GM18951 (cell line): ENCODE data around the gene ACVR2A.
A peak's percentile ranks its signal among the peaks of the same experiment; 100 is the strongest.

ENCODE experiments used
- POLR2A ChIP-seq: IDR thresholded peaks from 4 replicates; pipeline ENCODE4 v1.6.1; 2011; ENCODE audit warnings: mild to moderate bottlenecking; ENCODE audit not compliant: insufficient read length, insufficient read depth; ENCODE audit errors: extremely low read depth
- in situ Hi-C: fragments of 300-500 bp; cut with MboI; formaldehyde crosslinking; loops from one replicate; pipeline ENCODE4 v1.12.0; 2022; ENCODE audit warnings: low sequenced_read_pairs, mixed read lengths, inconsistent platforms; ENCODE audit not compliant: unreplicated experiment

The ACVR2A gene

GRCh38 chr2:147843864-147844696 lies 749 bp upstream of the ACVR2A start:
- in situ Hi-C loops = no loop called here
- TF ChIP-seq POLR2A = peak; percentile 42

GRCh38 chr2:147845411-147845971 lies 662 bp downstream of the ACVR2A start:
- in situ Hi-C loops = no loop called here
- no peak for TF ChIP-seq POLR2A

GRCh38 chr2:147846412-147847081 lies 1.7 kb downstream of the ACVR2A start:
- TF ChIP-seq POLR2A = no peak
- in situ Hi-C loops = no loop called here

GRCh38 chr2:147847746-147848391 lies 3.0 kb downstream of the ACVR2A start:
- TF ChIP-seq POLR2A = no peak
- in situ Hi-C loops = no loop called here

- in situ Hi-C loops = no loop called here
Observed at GRCh38 chr2:147850838-147851237, 6.0 kb downstream of the ACVR2A start.

GRCh38 chr2:147851244-147851930 lies 6.6 kb downstream of the ACVR2A start:
- in situ Hi-C loops = no loop called here
- TF ChIP-seq POLR2A = no peak

More at GRCh38 chr2:147850838-147851237, 6.0 kb downstream of the ACVR2A start:
- no peak for TF ChIP-seq POLR2A

GRCh38 chr2:147854557-147855134 lies 9.8 kb downstream of the ACVR2A start:
- TF ChIP-seq POLR2A = no peak
- in situ Hi-C loops = no loop called here

- TF ChIP-seq POLR2A = no peak
- in situ Hi-C loops = no loop called here
Observed at GRCh38 chr2:147855316-147855715, 10.5 kb downstream of the ACVR2A start.

- TF ChIP-seq POLR2A = no peak
- in situ Hi-C loops = no loop called here
Observed at GRCh38 chr2:147855977-147856376, 11.1 kb downstream of the ACVR2A start.

GRCh38 chr2:147860009-147860408 lies 15.2 kb downstream of the ACVR2A start:
- in situ Hi-C loops = no loop called here
- TF ChIP-seq POLR2A = no peak

- TF ChIP-seq POLR2A = no peak
- in situ Hi-C loops = no loop called here
Observed at GRCh38 chr2:147862859-147863516, 18.2 kb downstream of the ACVR2A start.

- in situ Hi-C loops = no loop called here
Observed at GRCh38 chr2:147863835-147864234, 19.0 kb downstream of the ACVR2A start.

More at GRCh38 chr2:147863835-147864234, 19.0 kb downstream of the ACVR2A start:
- TF ChIP-seq POLR2A = no peak
